HepG2 (cell line): ENCODE data around the gene SHE. TPM values are rescaled to one million over a fixed set of nuclear protein-coding genes. Genes with fewer than 3 reads are reported as not detected.

ENCODE experiments used
- ATAC-seq: fragments of 200-7000 bp; cut with Tn5 transposase; 3 replicates; pipeline ENCODE4 v1.9.1; 2020; ENCODE audit warnings: mild to moderate bottlenecking, moderate library complexity
- BruUV-seq: library from RNA; stranded (reverse); fragments of 400-500 nt; replicated peaks from 2 replicates; lab custom pipeline; 2021; lab: Mats Ljungman, UMichigan
- CTCF ChIA-PET: fragments of 300-600 bp; formaldehyde crosslinking; extraction: SDS; loops from one replicate; lab custom pipeline; 2021; ENCODE audit warnings: low total read pairs, inconsistent platforms, low intra/inter-chr PET ratio; lab: Yijun Ruan, JAX
- POLR2A ChIA-PET: fragments of 350-600 bp; sonication (Branson Sonifier 250); formaldehyde crosslinking; loops from one replicate; lab custom pipeline; 2020; ENCODE audit warnings: antibody characterized with exemption, inconsistent platforms; lab: Yijun Ruan, JAX
- DNase-seq: peaks from one replicate; pipeline ENCODE4 v3.0.0-alpha.2; 2015; ENCODE audit warnings: low spot score
- FAIRE-seq: peaks from 3 replicates; lab custom pipeline; 2011; peaks lifted over from hg19 to GRCh38; lab: Jason Lieb, UNC
- H2AFZ ChIP-seq: one replicate; pipeline ENCODE4 v1.6.1; 2011; ENCODE audit warnings: low read length, inconsistent platforms
- H3K27ac ChIP-seq: fragments of 300-600 bp; 3 replicates; pipeline ENCODE4 v1.8.0; 2011; ENCODE audit warnings: mixed run types, mild to moderate bottlenecking, mixed read lengths, low read length, inconsistent platforms; ENCODE audit not compliant: insufficient read depth; ENCODE audit errors: extremely low read length
- H3K27me3 ChIP-seq, 2 experiments: fragments of 200-600 bp in 1 of 2; 2 replicates in 1 of 2; 3 replicates in 1 of 2; pipeline versions ENCODE4 v1.6.0 to v1.8.0; 2011; ENCODE audit warnings: low read length in 2 of 2, mild to moderate bottlenecking in 2 of 2, moderate library complexity in 2 of 2, inconsistent platforms in 1 of 2; ENCODE audit not compliant: insufficient read depth in 2 of 2, control insufficient read depth in 1 of 2
- H3K36me3 ChIP-seq, 2 experiments: fragments of 200-600 bp in 1 of 2; replicated peaks in 1 of 2; 2 replicates in 1 of 2; 3 replicates in 1 of 2; pipeline versions ENCODE4 v1.5.1 to v1.8.0; 2011; ENCODE audit warnings: low read length in 2 of 2, inconsistent platforms in 1 of 2; ENCODE audit not compliant: insufficient read depth in 2 of 2, control insufficient read depth in 1 of 2
- H3K4me1 ChIP-seq: 2 replicates; pipeline ENCODE4 v1.5.1; 2012; ENCODE audit warnings: low read length, inconsistent platforms; ENCODE audit not compliant: insufficient read depth
- H3K4me2 ChIP-seq: 2 replicates; pipeline ENCODE4 v1.6.0; 2011; ENCODE audit warnings: low read depth, low read length, inconsistent platforms
- H3K4me3 ChIP-seq, 3 experiments: fragments of 200-600 bp in 1 of 3; sonication (generic), shearing (Covaris generic) in 1 of 3; replicated peaks in 1 of 3; 2 replicates each; pipeline ENCODE4 v1.5.1; 2011 to 2016; ENCODE audit warnings: low read length in 3 of 3, inconsistent platforms in 2 of 3, low read depth in 2 of 3, mild to moderate bottlenecking in 2 of 3, control low read depth in 1 of 3, mixed read lengths in 1 of 3; ENCODE audit not compliant: insufficient read depth in 1 of 3
- H3K79me2 ChIP-seq: one replicate; pipeline ENCODE4 v1.6.1; 2011; ENCODE audit warnings: low read length, inconsistent platforms; ENCODE audit not compliant: insufficient read depth
- H3K9ac ChIP-seq: 2 replicates; pipeline ENCODE4 v1.6.0; 2011; ENCODE audit warnings: mild to moderate bottlenecking, low read depth, low read length, inconsistent platforms; ENCODE audit not compliant: insufficient read depth
- H3K9me3 ChIP-seq: 2 replicates; pipeline ENCODE4 v1.5.1; 2012; ENCODE audit warnings: mild to moderate bottlenecking, low read length
- H4K20me1 ChIP-seq: 2 replicates; pipeline ENCODE4 v1.6.0; 2011; ENCODE audit warnings: inconsistent platforms, mild to moderate bottlenecking, low read length, moderate library complexity; ENCODE audit not compliant: insufficient read depth
- HNRNPK ChIP-seq: fragments of 200-400 bp; formaldehyde crosslinking; IDR thresholded peaks from 2 replicates; pipeline ENCODE4 v1.6.1; 2018; ENCODE audit warnings: low read length, low read depth, moderate library complexity, mild to moderate bottlenecking; ENCODE audit not compliant: poor library complexity, severe bottlenecking
- KLF16 ChIP-seq, 2 experiments: sonication (generic) in 1 of 2; formaldehyde crosslinking in 1 of 2; IDR thresholded peaks; 2 replicates each; pipeline versions ENCODE4 v1.6.1 to v1.8.0; 2016 to 2023; ENCODE audit warnings: missing genetic modification reagents in 2 of 2, missing compliant biosample characterization in 1 of 2
- KMT2A ChIP-seq: sonication (generic); formaldehyde crosslinking; IDR thresholded peaks from 2 replicates; pipeline ENCODE4 v1.4.0; 2020; ENCODE audit warnings: missing genetic modification reagents
- ZMYM2 ChIP-seq: sonication (generic); formaldehyde crosslinking; IDR thresholded peaks from 2 replicates; pipeline ENCODE4 v1.8.0; 2022; ENCODE audit warnings: mild to moderate bottlenecking, missing genetic modification reagents
- ZNF501 ChIP-seq: sonication (generic); formaldehyde crosslinking; IDR thresholded peaks from 2 replicates; pipeline ENCODE4 v1.5.1; 2020; ENCODE audit warnings: mild to moderate bottlenecking, moderate library complexity, missing genetic modification reagents
- ZNF7 ChIP-seq: IDR thresholded peaks from 2 replicates; pipeline ENCODE4 v1.6.1; 2016; ENCODE audit warnings: missing biosample characterization, missing genetic modification reagents
- ZNF746 ChIP-seq: sonication (generic); formaldehyde crosslinking; IDR thresholded peaks from 2 replicates; pipeline ENCODE4 v1.8.0; 2022; ENCODE audit warnings: mild to moderate bottlenecking, missing genetic modification reagents
- ZSCAN5A ChIP-seq: sonication (generic); formaldehyde crosslinking; IDR thresholded peaks from 2 replicates; pipeline ENCODE4 v1.8.0; 2022; ENCODE audit warnings: mild to moderate bottlenecking, missing genetic modification reagents, borderline replicate concordance
- WGBS: methylation state at CpG from one replicate; pipeline ENCODE4 v1.1.6; 2017; ENCODE audit warnings: low lambda C conversion rate; 5-methylcytosine and 5-hydroxymethylcytosine counted together
- in situ Hi-C: cut with HindIII; loops from 2 replicates; pipeline ENCODE4 v1.10.0; 2017; ENCODE audit warnings: low pct_unique_long_range_greater_than_20kb; ENCODE audit not compliant: extremely low pct_ligation_motif_present
- intact Hi-C: fragments of 100-400 bp; cut with micrococcal nuclease; formaldehyde crosslinking; loops from one replicate; pipeline ENCODE4 v1.10.0; 2022; ENCODE audit not compliant: unreplicated experiment
- polyA plus RNA-seq, 8 experiments: library from polyadenylated mRNA; depleted of rRNA in 3 of 8; stranded (reverse) in 7 of 8; unstranded in 1 of 8; fragments of >200 nt; fragmentation: Illumina TruSeq in 4 of 8; extraction: Trizol in 4 of 8; gene quantifications; 2 replicates each; pipeline versions ENCODE4 v1.2.1 to v1.2.3, GENCODE V29; 2011 to 2016; ENCODE audit warnings: low read depth in 4 of 8, missing spikeins in 1 of 8, mixed read lengths in 1 of 8; ENCODE audit not compliant: insufficient read depth in 1 of 8
- total RNA-seq, 5 experiments: library from RNA; depleted of rRNA; stranded (reverse); fragments of >200 nt; fragmentation: Illumina TruSeq; extraction: Trizol; gene quantifications; 2 replicates each; pipeline ENCODE4 v1.2.3, GENCODE V29; 2016; ENCODE audit warnings: low read depth in 1 of 5
- TF ChIP-seq, protein P1 (sequence below): sonication (generic); formaldehyde crosslinking; IDR thresholded peaks from 2 replicates; pipeline ENCODE4 v1.4.0; 2020; ENCODE audit warnings: missing genetic modification reagents, borderline replicate concordance

The SHE gene
- total and polyA plus RNA-seq, 2 of the 13 experiments (the other 11 are each of a cell fraction or from before 2014, with no cell fraction given): not detected

DNA sequence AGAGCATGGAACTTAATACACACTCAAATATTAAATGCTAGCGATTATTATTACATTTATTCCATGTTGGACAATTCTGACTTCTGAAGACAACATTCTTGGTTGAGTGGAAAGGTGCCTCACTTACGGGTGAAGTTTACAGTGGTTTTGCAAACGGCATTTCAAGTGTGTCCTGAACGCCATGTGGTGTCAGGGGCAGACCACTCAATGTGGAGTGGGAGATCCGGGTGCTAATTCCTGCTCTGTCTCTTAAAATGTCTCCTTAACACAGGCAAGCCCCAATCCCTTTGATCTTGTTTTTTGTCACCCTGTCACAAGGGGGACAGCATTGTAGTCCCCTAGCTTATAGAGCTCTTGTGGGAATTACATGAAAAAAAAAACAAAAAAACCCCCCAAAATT lies 5.8 kb downstream of the SHE start:
- H3K4me3 ChIP-seq: no peak overlapping the region
- intact Hi-C loops: no loop called here
- CTCF ChIA-PET: no interaction called here
- POLR2A ChIA-PET: no interaction called here
- H4K20me1 ChIP-seq: no peaks in the 10 kb centered on the region
- no peak overlapping the region for H2AFZ ChIP-seq
- no peaks in the 10 kb centered on the region for H3K36me3 ChIP-seq
- no peak overlapping the region for H3K9ac ChIP-seq
- WGBS: 18% methylated on average over 5 of the region's 5 CpGs
- no peaks in the 10 kb centered on the region for H3K79me2 ChIP-seq
- no peak for DNase-seq
- ATAC-seq: no peak
- peaks cover 12% of the 10 kb centered on the region for H3K4me1 ChIP-seq
- no peaks in the 10 kb centered on the region for H3K9me3 ChIP-seq
- H3K27ac ChIP-seq: no peak overlapping the region
- FAIRE-seq: no peak
- BruUV-seq: no TSS peak
- in situ Hi-C loops: no loop called here
- H3K4me2 ChIP-seq: no peak overlapping the region
- TF ChIP-seq ZSCAN5A (CRISPR knock-in tag): no peak
- TF ChIP-seq ZMYM2 (CRISPR knock-in tag): no peak
- TF ChIP-seq ZNF501 (CRISPR knock-in tag): no peak
- no peak for TF ChIP-seq ZNF7 (CRISPR knock-in tag)
- no peak for TF ChIP-seq HNRNPK
- TF ChIP-seq ZNF746 (CRISPR knock-in tag): no peak
- no peak for TF ChIP-seq KMT2A (CRISPR knock-in tag)
- TF ChIP-seq, protein P1, sequence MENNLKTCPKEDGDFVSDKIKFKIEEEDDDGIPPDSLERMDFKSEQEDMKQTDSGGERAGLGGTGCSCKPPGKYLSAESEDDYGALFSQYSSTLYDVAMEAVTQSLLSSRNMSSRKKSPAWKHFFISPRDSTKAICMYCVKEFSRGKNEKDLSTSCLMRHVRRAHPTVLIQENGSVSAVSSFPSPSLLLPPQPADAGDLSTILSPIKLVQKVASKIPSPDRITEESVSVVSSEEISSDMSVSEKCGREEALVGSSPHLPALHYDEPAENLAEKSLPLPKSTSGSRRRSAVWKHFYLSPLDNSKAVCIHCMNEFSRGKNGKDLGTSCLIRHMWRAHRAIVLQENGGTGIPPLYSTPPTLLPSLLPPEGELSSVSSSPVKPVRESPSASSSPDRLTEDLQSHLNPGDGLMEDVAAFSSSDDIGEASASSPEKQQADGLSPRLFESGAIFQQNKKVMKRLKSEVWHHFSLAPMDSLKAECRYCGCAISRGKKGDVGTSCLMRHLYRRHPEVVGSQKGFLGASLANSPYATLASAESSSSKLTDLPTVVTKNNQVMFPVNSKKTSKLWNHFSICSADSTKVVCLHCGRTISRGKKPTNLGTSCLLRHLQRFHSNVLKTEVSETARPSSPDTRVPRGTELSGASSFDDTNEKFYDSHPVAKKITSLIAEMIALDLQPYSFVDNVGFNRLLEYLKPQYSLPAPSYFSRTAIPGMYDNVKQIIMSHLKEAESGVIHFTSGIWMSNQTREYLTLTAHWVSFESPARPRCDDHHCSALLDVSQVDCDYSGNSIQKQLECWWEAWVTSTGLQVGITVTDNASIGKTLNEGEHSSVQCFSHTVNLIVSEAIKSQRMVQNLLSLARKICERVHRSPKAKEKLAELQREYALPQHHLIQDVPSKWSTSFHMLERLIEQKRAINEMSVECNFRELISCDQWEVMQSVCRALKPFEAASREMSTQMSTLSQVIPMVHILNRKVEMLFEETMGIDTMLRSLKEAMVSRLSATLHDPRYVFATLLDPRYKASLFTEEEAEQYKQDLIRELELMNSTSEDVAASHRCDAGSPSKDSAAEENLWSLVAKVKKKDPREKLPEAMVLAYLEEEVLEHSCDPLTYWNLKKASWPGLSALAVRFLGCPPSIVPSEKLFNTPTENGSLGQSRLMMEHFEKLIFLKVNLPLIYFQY (CRISPR knock-in tag): no peak
- TF ChIP-seq KLF16 (CRISPR knock-in tag; IDR thresholded peaks at IDR 0.05): no peak
- TF ChIP-seq, all 625 proteins: peak for 0
- peaks cover 4 to 41% of the 10 kb centered on the region in 2 experiments; a peak in 4 of 5 replicates for H3K27me3 ChIP-seq
